GM12891 (cell line): ENCODE measurements around the gene ZDHHC14.

Experiments used
- PAX5 ChIP-seq: IDR thresholded peaks from 2 replicates; pipeline ENCODE4 v1.6.1; 2011; ENCODE audit warnings: low read length, moderate library complexity, mild to moderate bottlenecking; ENCODE audit not compliant: insufficient read depth, severe bottlenecking
- POLR2A ChIP-seq: IDR thresholded peaks from 2 replicates; pipeline ENCODE4 v1.6.1; 2011; ENCODE audit warnings: low read depth, low read length, control low read depth
- POLR2AphosphoS5 ChIP-seq: IDR thresholded peaks from 2 replicates; pipeline ENCODE4 v1.6.1; 2011; ENCODE audit warnings: low read depth, low read length, control low read depth
- POU2F2 ChIP-seq: IDR thresholded peaks from 2 replicates; pipeline ENCODE4 v1.6.1; 2011; ENCODE audit warnings: low read depth, mild to moderate bottlenecking, control low read depth, low read length, moderate library complexity
- SPI1 ChIP-seq: IDR thresholded peaks from 2 replicates; pipeline ENCODE4 v1.6.1; 2011; ENCODE audit warnings: low read depth, low read length, control low read depth
- TAF1 ChIP-seq: IDR thresholded peaks from 2 replicates; pipeline ENCODE4 v1.6.1; 2011; ENCODE audit warnings: low read depth, low read length, control low read depth

DNA sequence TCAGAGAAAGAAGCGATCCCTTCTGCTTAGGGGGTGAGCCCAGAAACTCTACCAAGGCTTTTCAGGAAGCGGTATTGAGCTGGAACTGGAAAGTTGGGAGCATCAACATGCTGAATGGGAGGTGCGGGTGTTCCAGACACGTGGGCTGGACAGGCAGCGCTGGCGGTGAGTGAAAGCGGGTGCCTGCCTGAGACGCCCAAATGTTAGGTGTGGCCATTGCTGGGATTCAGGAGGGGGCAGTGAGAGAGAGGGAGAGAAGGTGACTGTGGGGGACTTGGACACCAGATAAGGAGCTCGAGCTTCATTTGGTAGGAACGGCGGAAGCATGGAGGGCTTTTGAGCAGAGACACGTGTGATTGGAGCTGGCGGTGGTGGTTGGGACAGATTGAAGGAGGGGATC lies 157.7 kb downstream of the ZDHHC14 start:
- TF ChIP-seq POLR2A (no peak), TAF1 (no peak), POLR2AphosphoS5 (no peak), SPI1 (no peak), PAX5 (no peak), POU2F2 (no peak)
